TTC549 (cell line): Measurements from ENCODE around the gene TRMT10B.
"Not testable (repeated sequence)": the region's sequence is repeated elsewhere in the genome, so short reads cannot be mapped to it uniquely, and the experiment has no call there.

Source experiments
- FAIRE-seq: peaks from 2 replicates; lab custom pipeline; 2012; peaks lifted over from hg19 to GRCh38; lab: Jason Lieb, UNC

TRMT10B gene

GRCh38 chr9:37801287-37801850 is 47.8 kb downstream of the TRMT10B start:
- FAIRE-seq: no peak

GRCh38 chr9:37801959-37802711 is 48.5 kb downstream of the TRMT10B start:
- no peak for FAIRE-seq

- no peak for FAIRE-seq
Measured at GRCh38 chr9:37806271-37806670, 52.7 kb downstream of the TRMT10B start.

GRCh38 chr9:37809676-37810075 is 56.1 kb downstream of the TRMT10B start:
- FAIRE-seq: not testable (repeated sequence)

- no peak for FAIRE-seq
Measured at GRCh38 chr9:37811906-37812476, 58.4 kb downstream of the TRMT10B start.

- no peak for FAIRE-seq
Measured at GRCh38 chr9:37812773-37813379, 59.3 kb downstream of the TRMT10B start.

- no peak for FAIRE-seq
Measured at GRCh38 chr9:37818849-37819248, 65.2 kb downstream of the TRMT10B start.

- FAIRE-seq: no peak
Measured at GRCh38 chr9:37820142-37820541, 66.5 kb downstream of the TRMT10B start.

GRCh38 chr9:37825174-37825573 is 71.6 kb downstream of the TRMT10B start:
- FAIRE-seq: not testable (repeated sequence)

GRCh38 chr9:37827483-37828165 is 74.0 kb downstream of the TRMT10B start:
- no peak for FAIRE-seq
